Right renal pelvis (tissue), 4 donors: ENCODE data around the gene ALG1. TPM values are rescaled to one million over a fixed set of nuclear protein-coding genes. Genes with fewer than 3 reads are reported as not detected.
"Not testable (repeated sequence)": the region's sequence is repeated elsewhere in the genome, so short reads cannot be mapped to it uniquely, and the experiment has no call there.

Experiments
- DNase-seq, 4 donors: peaks; one replicate each; pipeline ENCODE4 v3.0.0-alpha.2; 2013; ENCODE audit warnings: low read depth in 4 of 4, low spot score in 3 of 4, missing footprints in 1 of 4
- polyA plus RNA-seq, 4 donors: library from polyadenylated mRNA; unstranded; fragments of 120-200 nt; gene quantifications; one replicate each; pipeline ENCODE4 v1.2.1, GENCODE V29; 2013; ENCODE audit not compliant: insufficient read length in 4 of 4

The ALG1 gene
- polyA plus RNA-seq, 4 donors: 24.3 to 27.2 (median 24.4) TPM

GRCh38 chr16:5072334-5073278 lies 963 bp downstream of the ALG1 start:
- no peak for DNase-seq

- DNase-seq: no peak
Measured at GRCh38 chr16:5073279-5073629, 1.6 kb downstream of the ALG1 start.

GRCh38 chr16:5073771-5074170 lies 2.1 kb downstream of the ALG1 start:
- DNase-seq: not testable (repeated sequence)

- no peak for DNase-seq
Measured at GRCh38 chr16:5075637-5076036, 4.0 kb downstream of the ALG1 start.

GRCh38 chr16:5077304-5077703 lies 5.7 kb downstream of the ALG1 start:
- DNase-seq: no peak

- no peak for DNase-seq
Measured at GRCh38 chr16:5078626-5079025, 7.0 kb downstream of the ALG1 start.

- DNase-seq: not testable (repeated sequence)
Measured at GRCh38 chr16:5080461-5080860, 8.8 kb downstream of the ALG1 start.

GRCh38 chr16:5080996-5081395 lies 9.4 kb downstream of the ALG1 start:
- not testable (repeated sequence) for DNase-seq

GRCh38 chr16:5083646-5084045 lies 12.0 kb downstream of the ALG1 start:
- not testable (repeated sequence) for DNase-seq

GRCh38 chr16:5084099-5084731 lies 12.6 kb downstream of the ALG1 start:
- DNase-seq: not testable (repeated sequence)

- not testable (repeated sequence) for DNase-seq
Measured at GRCh38 chr16:5084802-5085201, 13.2 kb downstream of the ALG1 start.

GRCh38 chr16:5085716-5086115 lies 14.1 kb downstream of the ALG1 start:
- not testable (repeated sequence) for DNase-seq

- not testable (repeated sequence) for DNase-seq
Measured at GRCh38 chr16:5088086-5088790, 16.6 kb downstream of the ALG1 start.

- DNase-seq: not testable (repeated sequence)
Measured at GRCh38 chr16:5088936-5089335, 17.3 kb downstream of the ALG1 start.

- DNase-seq: not testable (repeated sequence)
Measured at GRCh38 chr16:5089911-5090555, 18.4 kb downstream of the ALG1 start.

- DNase-seq: not testable (repeated sequence)
Measured at GRCh38 chr16:5090592-5090991, 18.9 kb downstream of the ALG1 start.

GRCh38 chr16:5093081-5093480 lies 21.4 kb downstream of the ALG1 start:
- DNase-seq: not testable (repeated sequence)

- DNase-seq: not testable (repeated sequence)
Measured at GRCh38 chr16:5093746-5094145, 22.1 kb downstream of the ALG1 start.

- not testable (repeated sequence) for DNase-seq
Measured at GRCh38 chr16:5095145-5095830, 23.6 kb downstream of the ALG1 start.
